D341Med (cell line): ENCODE measurements around the gene GALT.

Experiments
- DNase-seq: peaks from one replicate; pipeline ENCODE4 v3.0.0; 2012; ENCODE audit warnings: low spot score

GALT gene

GRCh38 chr9:34684145-34684544 lies 37.7 kb downstream of the GALT start:
- DNase-seq, result no peak

GRCh38 chr9:34684816-34685215 lies 38.3 kb downstream of the GALT start:
- DNase-seq, result no peak

- no peak for DNase-seq
Observed at GRCh38 chr9:34685591-34685990, 39.1 kb downstream of the GALT start.

- DNase-seq, result no peak
Observed at GRCh38 chr9:34686231-34686630, 39.8 kb downstream of the GALT start.

- DNase-seq, result no peak
Observed at GRCh38 chr9:34686732-34687131, 40.3 kb downstream of the GALT start.

GRCh38 chr9:34687276-34688030 lies 41.0 kb downstream of the GALT start:
- no peak for DNase-seq

GRCh38 chr9:34688329-34689115 lies 42.0 kb downstream of the GALT start:
- no peak for DNase-seq

- DNase-seq, result no peak
Observed at GRCh38 chr9:34689116-34689470, 42.6 kb downstream of the GALT start.

- DNase-seq, result no peak
Observed at GRCh38 chr9:34689512-34689911, 43.0 kb downstream of the GALT start.

GRCh38 chr9:34690983-34691935 lies 44.8 kb downstream of the GALT start, which contains the start of gene CCL19:
TSS of gene CCL19 (minus strand) at chr9:34691276. CDS start at chr9:34691139, 137 bp downstream.
- no peak for DNase-seq

GRCh38 chr9:34691936-34692315 lies 45.5 kb downstream of the GALT start:
- no peak for DNase-seq

GRCh38 chr9:34693560-34693959 lies 47.1 kb downstream of the GALT start:
- DNase-seq, result no peak

GRCh38 chr9:34694811-34695210 lies 48.3 kb downstream of the GALT start:
- no peak for DNase-seq
